GM12892 (cell line): ENCODE measurements around the gene XPO4.

Experiments
- POLR2A ChIP-seq: IDR thresholded peaks from 2 replicates; pipeline ENCODE4 v1.6.1; 2011; ENCODE audit warnings: low read depth, low read length, control low read depth
- POLR2AphosphoS5 ChIP-seq: IDR thresholded peaks from 2 replicates; pipeline ENCODE4 v1.6.1; 2011; ENCODE audit warnings: low read depth, low read length, control low read depth

DNA sequence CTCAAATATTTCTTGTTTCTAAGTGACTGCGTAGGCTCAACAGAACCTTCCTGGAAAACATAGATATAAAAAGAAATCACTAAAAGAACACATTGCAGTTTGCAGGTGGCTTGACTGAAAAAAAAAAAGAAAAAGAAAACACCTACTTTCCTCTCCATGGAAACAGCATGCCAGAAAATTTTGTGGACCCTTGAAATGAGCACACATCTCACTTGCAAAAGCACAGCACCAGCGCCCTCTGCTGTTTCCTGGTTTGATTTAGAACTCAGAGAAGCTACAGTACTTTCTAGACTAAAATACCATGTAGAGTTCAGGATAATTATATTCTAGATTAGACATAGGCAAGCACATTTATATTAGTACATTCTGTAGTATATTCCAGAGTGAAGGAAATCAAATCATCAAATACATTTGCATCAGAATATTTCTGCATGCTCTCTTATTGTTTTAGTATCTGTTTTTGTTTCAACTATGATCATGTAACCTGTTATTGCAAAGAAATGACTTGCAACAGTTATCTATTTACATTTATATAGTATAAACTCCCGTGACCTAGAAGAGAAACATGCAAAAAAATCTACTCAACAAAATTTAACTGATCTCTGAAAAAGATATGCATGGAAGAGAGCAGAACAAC lies 22.3 kb upstream of the XPO4 start:
- TF ChIP-seq POLR2A = no peak
- no peak for TF ChIP-seq POLR2AphosphoS5
